Stimulated activated CD8-positive, alpha-beta memory T cell treated with anti-CD3 and anti-CD28 coated beads, Interleukin-7, amount 100 ng/mL, for 1 hour (primary cell): Measurements from ENCODE around the gene STEAP3.

Source experiments
- DNase-seq, 2 donors: peaks; one replicate each; pipeline ENCODE4 v3.0.0-alpha.2; 2020; ENCODE audit warnings: low read depth in 2 of 2

Gene STEAP3

GRCh38 chr2:119292226-119292625 is 68.6 kb downstream of the STEAP3 start:
- DNase-seq = no peak

GRCh38 chr2:119293254-119293653 is 69.6 kb downstream of the STEAP3 start:
- DNase-seq = no peak

- no peak for DNase-seq
Measured at GRCh38 chr2:119293900-119294299, 70.3 kb downstream of the STEAP3 start.

DNA sequence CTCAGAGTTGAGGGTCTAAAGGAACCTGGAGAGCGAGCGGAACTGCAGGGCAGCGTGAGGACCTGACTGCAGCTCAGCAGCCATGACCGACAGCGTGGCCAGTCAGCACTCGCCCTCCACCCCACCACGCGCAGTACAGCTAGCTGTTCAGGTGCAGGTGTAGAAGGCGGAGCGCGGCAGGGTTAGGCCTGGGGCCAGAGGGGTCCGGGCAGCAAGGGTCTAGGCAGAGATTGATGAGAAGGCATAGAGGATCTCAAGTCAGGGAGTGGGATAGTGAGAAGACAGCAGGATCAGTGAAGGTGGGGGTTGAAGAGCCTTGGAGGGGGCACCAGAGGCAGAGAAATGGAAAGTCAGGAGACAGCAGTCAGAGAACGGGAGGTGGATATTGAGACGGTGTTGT is 71.0 kb downstream of the STEAP3 start:
- DNase-seq = no peak

DNA sequence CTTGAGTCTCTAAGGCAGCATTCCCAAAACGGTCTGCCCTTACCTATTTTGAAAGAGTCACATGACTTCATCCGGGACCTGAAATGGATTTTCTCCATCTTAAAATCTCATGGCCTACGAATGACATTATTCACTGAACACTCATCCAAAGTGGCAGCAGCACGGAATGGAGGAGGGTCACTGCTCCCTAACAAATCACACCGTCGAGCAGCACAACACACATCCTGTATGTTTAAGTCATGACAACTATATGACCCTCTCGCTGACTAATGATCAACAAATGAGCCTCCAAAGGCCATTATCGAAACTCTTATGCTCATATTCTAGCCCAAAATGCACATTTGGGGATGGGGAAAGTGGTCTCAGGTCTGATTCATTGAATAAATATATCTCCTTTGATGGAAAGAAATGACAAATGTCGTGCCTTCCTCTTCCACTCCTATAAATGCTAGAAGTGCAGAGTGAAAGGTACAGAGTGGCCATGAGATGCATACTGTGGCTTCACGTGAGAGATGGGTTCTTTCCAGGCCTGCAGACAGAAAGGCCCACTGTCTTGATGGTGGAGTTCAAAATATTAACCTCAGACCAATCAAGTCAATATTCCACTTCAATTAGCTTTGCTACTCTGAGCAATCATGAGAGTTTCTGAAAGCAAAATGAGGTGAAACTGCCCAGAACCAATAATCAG is 72.2 kb downstream of the STEAP3 start:
- DNase-seq = no peak

GRCh38 chr2:119301413-119301812 is 77.8 kb downstream of the STEAP3 start:
- no peak for DNase-seq

- DNase-seq = no peak
Measured at GRCh38 chr2:119304847-119305246, 81.2 kb downstream of the STEAP3 start.

DNA sequence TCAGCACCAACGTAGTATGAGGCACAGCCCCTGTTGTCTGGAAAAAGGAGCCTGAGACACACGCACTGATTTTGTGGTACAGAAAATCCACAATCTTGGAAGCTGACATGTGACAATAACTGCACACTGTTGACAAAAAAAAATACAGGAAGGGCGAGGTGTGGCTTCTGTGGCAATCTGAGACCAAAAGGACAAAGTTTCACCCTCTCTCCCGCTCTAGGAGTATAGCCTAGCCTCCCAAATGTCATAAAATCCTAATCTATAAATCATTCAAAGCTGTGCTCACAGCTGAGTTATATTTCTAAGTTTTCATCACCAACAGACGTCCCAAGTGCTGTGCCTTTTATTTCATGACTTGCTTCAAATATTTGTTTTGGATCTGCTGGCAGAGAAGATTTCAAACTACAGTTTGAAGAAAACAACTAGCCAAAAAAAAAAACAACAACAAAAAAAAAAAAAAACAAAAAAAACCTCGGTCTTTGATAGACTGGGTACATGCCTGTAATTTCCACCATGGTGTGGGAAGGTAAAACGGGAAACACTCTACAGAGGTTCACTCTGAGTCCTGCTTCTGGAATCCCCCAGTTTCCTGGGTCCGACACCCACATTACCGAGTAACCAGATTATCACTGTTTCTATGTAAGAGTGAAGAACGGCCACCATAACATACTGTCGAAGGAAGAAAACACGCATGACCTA is 82.0 kb downstream of the STEAP3 start:
- DNase-seq = no peak

- no peak for DNase-seq
Measured at GRCh38 chr2:119306196-119306590, 82.6 kb downstream of the STEAP3 start.

- DNase-seq = no peak
Measured at GRCh38 chr2:119307419-119308140, 83.9 kb downstream of the STEAP3 start.

DNA sequence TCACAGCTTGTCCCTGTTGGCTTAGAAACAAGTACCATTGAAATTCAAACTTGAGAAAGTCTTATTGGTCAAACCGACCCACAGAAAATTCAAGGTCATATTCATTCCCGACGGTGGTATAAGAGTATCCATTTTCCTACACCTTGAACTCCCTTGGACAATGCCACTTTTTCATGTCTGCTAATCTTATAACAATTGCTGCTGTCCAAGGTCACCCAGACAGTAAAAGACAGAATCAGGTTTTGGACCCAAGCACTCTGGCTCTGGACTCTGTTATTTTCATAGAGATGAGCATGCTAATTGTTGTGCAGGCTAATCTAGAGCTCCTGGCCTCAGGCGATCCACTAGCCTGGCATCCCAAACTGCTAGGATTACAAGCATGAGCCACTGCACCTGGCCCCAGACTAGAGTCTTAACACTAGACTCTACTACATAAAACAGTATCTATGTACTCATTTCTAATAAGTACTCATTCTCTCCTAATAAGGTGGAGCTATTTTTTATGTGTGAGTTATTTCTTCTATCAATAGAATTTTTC is 85.2 kb downstream of the STEAP3 start:
- no peak for DNase-seq

DNA sequence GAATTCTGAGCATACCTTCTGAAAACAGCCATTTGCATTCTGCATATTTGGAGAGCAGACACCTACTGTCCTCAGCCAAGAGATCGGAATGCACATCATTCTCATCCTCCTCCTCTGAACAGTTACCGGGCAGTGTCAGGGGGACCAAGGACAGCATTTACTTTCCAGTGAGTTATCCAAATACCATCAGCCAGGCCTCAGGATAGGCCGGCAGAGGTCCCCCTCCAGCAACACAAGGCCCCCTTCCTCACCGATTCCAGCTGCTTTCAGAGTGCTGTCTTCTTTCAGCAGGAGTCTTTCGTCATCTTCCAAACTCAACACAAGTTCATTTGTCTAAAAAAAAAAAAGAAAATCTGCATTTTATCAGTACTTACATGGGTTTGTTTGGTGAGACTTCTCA is 87.7 kb downstream of the STEAP3 start:
- DNase-seq = no peak

DNA sequence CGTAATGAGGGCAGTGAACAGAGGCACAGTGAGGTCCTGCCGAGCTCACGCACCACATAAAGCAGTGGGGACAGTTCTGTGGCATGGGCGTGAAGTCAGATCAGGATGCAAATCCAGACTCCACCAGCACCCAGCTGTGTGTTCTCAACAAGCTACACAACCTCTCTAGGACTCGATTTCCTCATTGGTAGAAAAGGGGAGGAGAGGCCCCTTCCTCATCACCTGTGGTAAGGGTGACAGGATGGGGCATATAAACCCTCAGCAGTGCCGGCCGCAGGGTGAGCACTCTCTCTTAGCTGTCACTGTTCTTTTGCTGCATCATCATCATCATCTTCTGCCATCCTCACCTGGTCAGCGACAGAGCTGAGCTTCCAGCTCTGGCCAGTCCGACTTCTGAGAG is 88.2 kb downstream of the STEAP3 start:
- DNase-seq = no peak
